Neural progenitor cell (in vitro differentiated cells): ENCODE results near the gene OR7A5. TPM values are rescaled to one million over a fixed set of nuclear protein-coding genes. Genes with fewer than 3 reads are reported as not detected.

Experiments
- DNase-seq: peaks from one replicate; pipeline ENCODE4 v3.0.0-alpha.2; 2016; ENCODE audit warnings: low spot score
- H2AFZ ChIP-seq: fragments of 200-600 bp; sonication (generic); replicated peaks from 2 replicates; pipeline ENCODE4 v1.6.1; 2016; ENCODE audit warnings: antibody characterized with exemption
- H3F3A ChIP-seq: fragments of 200-600 bp; sonication (generic); 2 replicates; pipeline ENCODE4 v1.6.1; 2016; ENCODE audit warnings: antibody characterized with exemption, low read depth
- H3K27ac ChIP-seq: fragments of 200-600 bp; sonication (generic); 2 replicates; pipeline ENCODE4 v1.5.1; 2016; ENCODE audit warnings: mild to moderate bottlenecking
- H3K27me3 ChIP-seq: fragments of 200-600 bp; sonication (generic); 2 replicates; pipeline ENCODE4 v1.6.1; 2016; ENCODE audit warnings: mild to moderate bottlenecking, moderate library complexity
- H3K36me3 ChIP-seq: fragments of 200-600 bp; sonication (generic); 2 replicates; pipeline ENCODE4 v1.5.1; 2016
- H3K4me1 ChIP-seq: fragments of 200-600 bp; sonication (generic); 2 replicates; pipeline ENCODE4 v1.6.1; 2016; ENCODE audit warnings: mixed run types
- H3K4me2 ChIP-seq: fragments of 200-600 bp; sonication (generic); 2 replicates; pipeline ENCODE4 v1.6.1; 2016
- H3K4me3 ChIP-seq: fragments of 200-600 bp; sonication (generic); 2 replicates; pipeline ENCODE4 v1.5.1; 2016
- H3K79me2 ChIP-seq: fragments of 200-600 bp; sonication (generic); 2 replicates; pipeline ENCODE4 v1.6.1; 2016; ENCODE audit warnings: low read depth
- H3K9ac ChIP-seq: fragments of 200-600 bp; sonication (generic); 2 replicates; pipeline ENCODE4 v1.6.1; 2016
- H3K9me3 ChIP-seq: fragments of 200-600 bp; sonication (generic); 2 replicates; pipeline ENCODE4 v1.5.1; 2016; ENCODE audit warnings: low read depth
- H4K20me1 ChIP-seq: fragments of 200-600 bp; sonication (generic); 2 replicates; pipeline ENCODE4 v1.6.1; 2016; ENCODE audit warnings: low read depth
- H3K27ac Mint-ChIP-seq: 3 replicates; pipeline ENCODE4 v1.8.0; 2021; ENCODE audit warnings: mixed read lengths
- H3K27me3 Mint-ChIP-seq: 2 replicates; pipeline ENCODE4 v1.8.0; 2022; ENCODE audit warnings: low read depth, mild to moderate bottlenecking, inconsistent platforms, moderate library complexity, mixed read lengths; ENCODE audit not compliant: insufficient read depth
- H3K36me3 Mint-ChIP-seq: 3 replicates; pipeline ENCODE4 v1.8.0; 2021; ENCODE audit warnings: mixed read lengths
- H3K4me1 Mint-ChIP-seq: 3 replicates; pipeline ENCODE4 v1.8.0; 2021; ENCODE audit warnings: mixed read lengths
- H3K4me3 Mint-ChIP-seq: 3 replicates; pipeline ENCODE4 v1.8.0; 2021; ENCODE audit warnings: mild to moderate bottlenecking, moderate library complexity, mixed read lengths
- H3K9me3 Mint-ChIP-seq: 3 replicates; pipeline ENCODE4 v1.8.0; 2020; ENCODE audit warnings: mixed read lengths
- EZH2 ChIP-seq: fragments of 200-600 bp; sonication (generic); IDR thresholded peaks from 2 replicates; pipeline ENCODE4 v1.6.1; 2017; ENCODE audit warnings: antibody characterized with exemption, mild to moderate bottlenecking, moderate library complexity
- EZH2phosphoT487 ChIP-seq: fragments of 200-600 bp; sonication (generic); IDR thresholded peaks from 2 replicates; pipeline ENCODE4 v1.6.1; 2017; ENCODE audit warnings: antibody characterized with exemption
- total RNA-seq: library from RNA; depleted of rRNA; stranded (reverse); fragments of >200 nt; gene quantifications from 2 replicates; pipeline ENCODE4 v1.2.3, GENCODE V29; 2015; ENCODE audit warnings: low replicate concordance
- TF ChIP-seq, protein P1 (sequence below): fragments of 200-600 bp; sonication (generic); IDR thresholded peaks from 2 replicates; pipeline ENCODE4 v1.5.1; 2017; ENCODE audit warnings: antibody characterized with exemption, mild to moderate bottlenecking

The OR7A5 gene
- total RNA-seq, 1 donor from 2014 or later, result not detected

DNA sequence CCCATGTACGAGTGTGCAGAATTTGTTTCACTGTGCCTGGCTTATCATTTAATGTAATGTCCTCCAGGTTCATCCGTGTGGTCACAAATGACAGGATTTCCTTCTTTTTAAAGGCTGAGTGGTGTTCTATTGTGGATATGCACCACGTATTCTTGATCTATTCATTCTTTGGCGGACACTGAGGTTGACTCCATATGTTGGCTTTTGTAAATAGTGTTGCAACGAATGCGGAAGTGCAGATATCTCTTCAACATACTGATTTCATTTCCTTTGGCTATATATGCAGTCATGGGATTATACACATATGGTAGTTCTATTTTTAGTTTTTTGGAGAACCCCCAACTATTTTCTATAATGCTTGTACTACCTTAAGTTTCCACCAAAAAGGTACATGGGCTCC lies 13.0 kb downstream of the OR7A5 start:
- H4K20me1 ChIP-seq, result no peaks in the 10 kb centered on the region
- no peaks in the 10 kb centered on the region for H3K79me2 ChIP-seq
- no peak overlapping the region for H3K4me3 ChIP-seq
- H3K4me1 ChIP-seq, result no peaks in the 10 kb centered on the region
- H3F3A ChIP-seq, result no peaks in the 10 kb centered on the region
- DNase-seq, result no peak
- H3K27me3 Mint-ChIP-seq, result peaks cover 4% of the 10 kb centered on the region
- no peaks in the 10 kb centered on the region for H3K36me3 Mint-ChIP-seq
- no peak overlapping the region for H3K9ac ChIP-seq
- H3K9me3 Mint-ChIP-seq, result no peaks in the 10 kb centered on the region
- H3K4me3 Mint-ChIP-seq, result no peak overlapping the region
- no peaks in the 10 kb centered on the region for H3K27me3 ChIP-seq
- H3K4me2 ChIP-seq, result no peak overlapping the region
- no peak overlapping the region for H3K27ac Mint-ChIP-seq
- TF ChIP-seq EZH2, result no peak
- no peak for TF ChIP-seq EZH2phosphoT487
- TF ChIP-seq, protein P1, sequence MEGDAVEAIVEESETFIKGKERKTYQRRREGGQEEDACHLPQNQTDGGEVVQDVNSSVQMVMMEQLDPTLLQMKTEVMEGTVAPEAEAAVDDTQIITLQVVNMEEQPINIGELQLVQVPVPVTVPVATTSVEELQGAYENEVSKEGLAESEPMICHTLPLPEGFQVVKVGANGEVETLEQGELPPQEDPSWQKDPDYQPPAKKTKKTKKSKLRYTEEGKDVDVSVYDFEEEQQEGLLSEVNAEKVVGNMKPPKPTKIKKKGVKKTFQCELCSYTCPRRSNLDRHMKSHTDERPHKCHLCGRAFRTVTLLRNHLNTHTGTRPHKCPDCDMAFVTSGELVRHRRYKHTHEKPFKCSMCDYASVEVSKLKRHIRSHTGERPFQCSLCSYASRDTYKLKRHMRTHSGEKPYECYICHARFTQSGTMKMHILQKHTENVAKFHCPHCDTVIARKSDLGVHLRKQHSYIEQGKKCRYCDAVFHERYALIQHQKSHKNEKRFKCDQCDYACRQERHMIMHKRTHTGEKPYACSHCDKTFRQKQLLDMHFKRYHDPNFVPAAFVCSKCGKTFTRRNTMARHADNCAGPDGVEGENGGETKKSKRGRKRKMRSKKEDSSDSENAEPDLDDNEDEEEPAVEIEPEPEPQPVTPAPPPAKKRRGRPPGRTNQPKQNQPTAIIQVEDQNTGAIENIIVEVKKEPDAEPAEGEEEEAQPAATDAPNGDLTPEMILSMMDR, result no peak
- H2AFZ ChIP-seq, result no peak overlapping the region
- H3K9me3 ChIP-seq, result peaks cover 19% of the 10 kb centered on the region
- H3K36me3 ChIP-seq, result no peaks in the 10 kb centered on the region
- H3K4me1 Mint-ChIP-seq, result no peaks in the 10 kb centered on the region
- H3K27ac ChIP-seq, result no peak overlapping the region

DNA sequence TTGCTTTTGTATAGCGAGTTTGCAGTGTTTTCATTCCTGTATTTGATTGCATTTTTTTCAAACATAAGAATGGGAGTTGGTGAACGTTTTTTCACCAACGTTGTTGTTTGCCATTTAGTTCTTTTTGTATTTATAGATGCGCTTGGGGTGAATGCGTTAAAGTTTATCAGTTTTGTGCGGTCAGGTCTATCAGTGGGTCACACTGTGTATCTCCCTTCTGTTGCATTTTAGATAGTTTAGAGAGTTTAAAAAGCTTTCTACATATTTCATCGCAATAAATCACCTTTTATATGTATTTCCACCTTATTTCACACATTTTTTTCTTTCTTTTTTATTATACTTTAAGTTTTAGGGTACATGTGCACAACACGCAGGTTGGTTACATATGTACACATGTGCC lies 16.4 kb downstream of the OR7A5 start:
- H3K4me3 ChIP-seq, result no peak overlapping the region
- H3K27me3 Mint-ChIP-seq, result peaks cover 4% of the 10 kb centered on the region
- no peaks in the 10 kb centered on the region for H3F3A ChIP-seq
- no peaks in the 10 kb centered on the region for H4K20me1 ChIP-seq
- peaks cover 4% of the 10 kb centered on the region for H3K9me3 ChIP-seq
- no peak for DNase-seq
- no peak overlapping the region for H3K4me2 ChIP-seq
- H3K9ac ChIP-seq, result no peak overlapping the region
- no peak overlapping the region for H3K27ac Mint-ChIP-seq
- no peaks in the 10 kb centered on the region for H3K4me1 Mint-ChIP-seq
- no peaks in the 10 kb centered on the region for H3K27me3 ChIP-seq
- H3K36me3 Mint-ChIP-seq, result no peaks in the 10 kb centered on the region
- H3K36me3 ChIP-seq, result no peaks in the 10 kb centered on the region
- no peaks in the 10 kb centered on the region for H3K79me2 ChIP-seq
- TF ChIP-seq EZH2, result no peak
- TF ChIP-seq EZH2phosphoT487, result no peak
- TF ChIP-seq, protein P1, result no peak
- no peak overlapping the region for H3K4me3 Mint-ChIP-seq
- no peak overlapping the region for H2AFZ ChIP-seq
- no peaks in the 10 kb centered on the region for H3K9me3 Mint-ChIP-seq
- H3K27ac ChIP-seq, result no peak overlapping the region
- H3K4me1 ChIP-seq, result no peaks in the 10 kb centered on the region

DNA sequence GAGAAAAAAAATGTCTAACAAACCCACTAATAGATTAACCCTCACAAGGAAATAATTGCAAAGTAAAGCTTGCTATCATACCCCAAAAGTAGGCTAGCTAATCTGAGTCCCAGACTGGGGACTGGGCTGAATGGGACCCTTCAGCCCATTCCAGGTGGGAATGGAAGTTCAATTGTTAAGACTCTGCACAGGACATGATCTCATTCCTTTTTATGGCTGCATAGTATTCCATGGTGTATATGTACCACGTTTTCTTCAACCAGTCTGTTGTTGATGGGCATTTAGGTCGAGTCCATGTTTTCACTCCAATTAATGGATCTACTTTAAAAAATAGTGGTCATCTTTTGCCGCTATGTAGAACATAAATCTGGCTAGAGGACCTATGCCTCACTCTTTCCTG lies 17.9 kb downstream of the OR7A5 start:
- Mint-ChIP-seq H3K27me3 (peaks cover 4% of the 10 kb centered on the region), H3K36me3 (no peaks in the 10 kb centered on the region), H3K4me3 (no peak overlapping the region), H3K27ac (no peak overlapping the region), H3K4me1 (no peaks in the 10 kb centered on the region), H3K9me3 (no peaks in the 10 kb centered on the region)
- Histone ChIP-seq H3K27ac (no peak overlapping the region), H3K4me3 (no peak overlapping the region), H3K79me2 (no peaks in the 10 kb centered on the region), H3F3A (no peaks in the 10 kb centered on the region), H3K36me3 (no peaks in the 10 kb centered on the region), H3K27me3 (no peaks in the 10 kb centered on the region), H2AFZ (no peak overlapping the region), H4K20me1 (no peaks in the 10 kb centered on the region), H3K9ac (no peak overlapping the region), H3K4me2 (no peak overlapping the region), H3K4me1 (no peaks in the 10 kb centered on the region), H3K9me3 (peaks cover 4% of the 10 kb centered on the region)
- no peak for DNase-seq
- TF ChIP-seq EZH2 (no peak), EZH2phosphoT487 (no peak)
- TF ChIP-seq, protein P1, result no peak
